Limb (tissue), 2 donors: ENCODE measurements around the gene CNN1.
A peak's percentile ranks its signal among the peaks of the same experiment; 100 is the strongest.

Experiments used
- DNase-seq, 2 donors: peaks; one replicate each; pipeline ENCODE4 v3.0.0-alpha.2; 2016; ENCODE audit errors: extremely low spot score in 2 of 2

Gene CNN1

GRCh38 chr19:11534538-11534937, 4.1 kb upstream of the CNN1 start:
- DNase-seq = no peak

- DNase-seq = no peak
Measured at GRCh38 chr19:11534948-11535347, 3.7 kb upstream of the CNN1 start.

- DNase-seq = peak; percentile 65 to 92
Measured at GRCh38 chr19:11535792-11536595, 2.7 kb upstream of the CNN1 start.

GRCh38 chr19:11539495-11540365, 1.1 kb downstream of the CNN1 start:
- DNase-seq = peak in 1 of 2 donors; percentile 57

GRCh38 chr19:11540645-11541044, 2.0 kb downstream of the CNN1 start:
- no peak for DNase-seq

- DNase-seq = no peak
Measured at GRCh38 chr19:11541238-11541637, 2.6 kb downstream of the CNN1 start.

- DNase-seq = no peak
Measured at GRCh38 chr19:11547929-11548700, 9.5 kb downstream of the CNN1 start.

- no peak for DNase-seq
Measured at GRCh38 chr19:11549386-11549953, 10.8 kb downstream of the CNN1 start.

GRCh38 chr19:11550265-11550664, 11.6 kb downstream of the CNN1 start:
- no peak for DNase-seq

- no peak for DNase-seq
Measured at GRCh38 chr19:11551603-11552235, 13.1 kb downstream of the CNN1 start.

- no peak for DNase-seq
Measured at GRCh38 chr19:11552666-11553372, 14.2 kb downstream of the CNN1 start.

GRCh38 chr19:11554160-11554559, 15.5 kb downstream of the CNN1 start:
- DNase-seq = no peak

GRCh38 chr19:11555246-11555645, 16.6 kb downstream of the CNN1 start:
- no peak for DNase-seq

GRCh38 chr19:11556634-11557420, 18.2 kb downstream of the CNN1 start:
- no peak for DNase-seq

GRCh38 chr19:11558881-11559828, 20.5 kb downstream of the CNN1 start, which contains the start of gene ELOF1:
ELOF1 (minus strand) TSS chr19:11559230; CDS start chr19:11554347, 4,883 bp downstream.
- DNase-seq = peak; percentile 97

- DNase-seq = peak in 1 of 2 donors; percentile 50
Measured at GRCh38 chr19:11560404-11561051, 21.9 kb downstream of the CNN1 start.

GRCh38 chr19:11563532-11563931, 24.9 kb downstream of the CNN1 start:
- DNase-seq = no peak
